CD14-positive monocyte (primary cell): ENCODE measurements around the gene TSPAN7. TPM values are rescaled to one million over a fixed set of nuclear protein-coding genes. Genes with fewer than 3 reads are reported as not detected.

Source experiments
- DNase-seq, 3 donors: peaks; one replicate each; pipeline ENCODE4 v3.0.0-alpha.2; 2011 to 2022
- H2AFZ ChIP-seq: 2 replicates; pipeline ENCODE4 v1.6.0; 2012; ENCODE audit warnings: mild to moderate bottlenecking, low read depth, low read length, inconsistent platforms; ENCODE audit not compliant: insufficient read depth, poor library complexity, severe bottlenecking
- H3K27ac ChIP-seq, 2 donors: 1 replicate in 1 of 2; 2 replicates in 1 of 2; pipeline ENCODE4 v1.5.1; 2012 to 2013; ENCODE audit warnings: low read length in 2 of 2, control low read depth in 1 of 2, inconsistent platforms in 1 of 2, low read depth in 1 of 2, mild to moderate bottlenecking in 1 of 2
- H3K27me3 ChIP-seq, 2 donors: one replicate each; pipeline versions ENCODE4 v1.6.0 to v1.6.1; 2011 to 2013; ENCODE audit warnings: low read length in 2 of 2; ENCODE audit not compliant: control insufficient read depth in 2 of 2, insufficient read depth in 2 of 2
- H3K36me3 ChIP-seq, 2 donors: replicated peaks in 1 of 2; 1 replicate in 1 of 2; 2 replicates in 1 of 2; pipeline versions ENCODE4 v1.5.1 to v1.6.1; 2012 to 2013; ENCODE audit warnings: low read length in 2 of 2, control low read depth in 1 of 2, inconsistent platforms in 1 of 2, mild to moderate bottlenecking in 1 of 2; ENCODE audit not compliant: insufficient read depth in 2 of 2, control insufficient read depth in 1 of 2
- H3K4me1 ChIP-seq, 2 donors: 1 replicate in 1 of 2; 2 replicates in 1 of 2; pipeline versions ENCODE4 v1.5.1 to v1.6.1; 2012 to 2013; ENCODE audit warnings: low read length in 2 of 2, control low read depth in 1 of 2, inconsistent platforms in 1 of 2, mild to moderate bottlenecking in 1 of 2, moderate library complexity in 1 of 2; ENCODE audit not compliant: insufficient read depth in 2 of 2, control insufficient read depth in 1 of 2
- H3K4me2 ChIP-seq: replicated peaks from 2 replicates; pipeline ENCODE3; 2012; ENCODE audit warnings: low read length, moderate library complexity, mild to moderate bottlenecking; ENCODE audit not compliant: poor library complexity, severe bottlenecking; ENCODE audit errors: extremely low read depth
- H3K4me3 ChIP-seq, 3 experiments: fragments of 200-600 bp in 1 of 3; sonication (generic) in 1 of 3; replicated peaks in 1 of 3; 1 replicate in 2 of 3; 2 replicates in 1 of 3; pipeline ENCODE4 v1.5.1; 2011 to 2013; ENCODE audit warnings: low read length in 3 of 3, mild to moderate bottlenecking in 3 of 3, control low read depth in 2 of 3, low read depth in 2 of 3, inconsistent platforms in 1 of 3, moderate library complexity in 1 of 3
- H3K79me2 ChIP-seq: 2 replicates; pipeline ENCODE4 v1.6.0; 2012; ENCODE audit warnings: mild to moderate bottlenecking, control low read depth, inconsistent platforms, low read length, moderate library complexity; ENCODE audit not compliant: insufficient read depth
- H3K9ac ChIP-seq: 2 replicates; pipeline ENCODE4 v1.6.0; 2017; ENCODE audit warnings: low read length, mild to moderate bottlenecking; ENCODE audit not compliant: insufficient read depth, poor library complexity, severe bottlenecking
- H3K9me3 ChIP-seq, 2 donors: replicated peaks in 1 of 2; 1 replicate in 1 of 2; 2 replicates in 1 of 2; pipeline versions ENCODE4 v1.5.1 to v1.6.1; 2012 to 2013; ENCODE audit warnings: low read length in 2 of 2, control low read depth in 1 of 2; ENCODE audit not compliant: control insufficient read depth in 1 of 2, insufficient read depth in 1 of 2
- H4K20me1 ChIP-seq: 2 replicates; pipeline ENCODE4 v1.6.0; 2012; ENCODE audit warnings: mild to moderate bottlenecking, low read length, control low read depth, moderate library complexity; ENCODE audit not compliant: insufficient read depth
- H3K27ac Mint-ChIP-seq, 7 donors: one replicate each; pipeline ENCODE4 v1.8.0; 2020; ENCODE audit warnings: mild to moderate bottlenecking in 7 of 7, mixed read lengths in 7 of 7, moderate library complexity in 6 of 7, inconsistent platforms in 2 of 7
- H3K27me3 Mint-ChIP-seq, 3 donors: one replicate each; pipeline ENCODE4 v1.8.0; 2021 to 2022; ENCODE audit warnings: low read depth in 3 of 3, mild to moderate bottlenecking in 3 of 3, mixed read lengths in 3 of 3, moderate library complexity in 3 of 3, inconsistent platforms in 1 of 3
- H3K36me3 Mint-ChIP-seq, 2 donors: one replicate each; pipeline ENCODE4 v1.8.0; 2020; ENCODE audit warnings: mixed read lengths in 2 of 2, inconsistent platforms in 1 of 2, mild to moderate bottlenecking in 1 of 2
- H3K4me1 Mint-ChIP-seq: one replicate; pipeline ENCODE4 v1.8.0; 2020; ENCODE audit warnings: mild to moderate bottlenecking, mixed read lengths
- H3K4me3 Mint-ChIP-seq, 2 donors: one replicate each; pipeline ENCODE4 v1.8.0; 2020; ENCODE audit warnings: mild to moderate bottlenecking in 2 of 2, mixed read lengths in 2 of 2, moderate library complexity in 1 of 2
- H3K9me3 Mint-ChIP-seq, 7 donors: one replicate each; pipeline ENCODE4 v1.8.0; 2020 to 2022; ENCODE audit warnings: mixed read lengths in 7 of 7, mild to moderate bottlenecking in 6 of 7, moderate library complexity in 6 of 7, inconsistent platforms in 2 of 7
- WGBS: methylation state at CpG from one replicate; pipeline ENCODE4 v1.1.5; 2013; ENCODE audit warnings: missing lambda C conversion rate; ENCODE audit not compliant: insufficient coverage; 5-methylcytosine and 5-hydroxymethylcytosine counted together
- intact Hi-C, 2 donors: fragments of 100-400 bp; cut with micrococcal nuclease; formaldehyde crosslinking; loops; one replicate each; pipeline versions ENCODE4 v1.15.0 to v1.15.1; 2023
- polyA plus RNA-seq, 3 donors: library from polyadenylated mRNA; depleted of rRNA in 1 of 3; unstranded in 2 of 3; stranded (reverse) in 1 of 3; fragments of 300-500 nt in 2 of 3; fragments of >200 nt in 1 of 3; fragmentation: Illumina TruSeq in 2 of 3; gene quantifications; 1 replicate in 2 of 3; 2 replicates in 1 of 3; pipeline ENCODE4 v1.2.3, GENCODE V29; 2012 to 2021
- TF ChIP-seq, protein P1 (sequence below): fragments of 200-600 bp; IDR thresholded peaks from one replicate; pipeline ENCODE4 v1.8.0; 2022; ENCODE audit warnings: antibody characterized with exemption, mild to moderate bottlenecking

TSPAN7 gene
- polyA plus RNA-seq, 3 donors = not detected

- no CpG with 5 or more reads among the region's 5 CpGs for WGBS
- no peaks in the 10 kb centered on the region for H3K27me3 ChIP-seq
- H3K27ac Mint-ChIP-seq = no peak overlapping the region
- no peak for DNase-seq
- H3K4me3 ChIP-seq = no peak overlapping the region
- no peaks in the 10 kb centered on the region for H4K20me1 ChIP-seq
- no peak overlapping the region for H2AFZ ChIP-seq
- TF ChIP-seq, protein P1, sequence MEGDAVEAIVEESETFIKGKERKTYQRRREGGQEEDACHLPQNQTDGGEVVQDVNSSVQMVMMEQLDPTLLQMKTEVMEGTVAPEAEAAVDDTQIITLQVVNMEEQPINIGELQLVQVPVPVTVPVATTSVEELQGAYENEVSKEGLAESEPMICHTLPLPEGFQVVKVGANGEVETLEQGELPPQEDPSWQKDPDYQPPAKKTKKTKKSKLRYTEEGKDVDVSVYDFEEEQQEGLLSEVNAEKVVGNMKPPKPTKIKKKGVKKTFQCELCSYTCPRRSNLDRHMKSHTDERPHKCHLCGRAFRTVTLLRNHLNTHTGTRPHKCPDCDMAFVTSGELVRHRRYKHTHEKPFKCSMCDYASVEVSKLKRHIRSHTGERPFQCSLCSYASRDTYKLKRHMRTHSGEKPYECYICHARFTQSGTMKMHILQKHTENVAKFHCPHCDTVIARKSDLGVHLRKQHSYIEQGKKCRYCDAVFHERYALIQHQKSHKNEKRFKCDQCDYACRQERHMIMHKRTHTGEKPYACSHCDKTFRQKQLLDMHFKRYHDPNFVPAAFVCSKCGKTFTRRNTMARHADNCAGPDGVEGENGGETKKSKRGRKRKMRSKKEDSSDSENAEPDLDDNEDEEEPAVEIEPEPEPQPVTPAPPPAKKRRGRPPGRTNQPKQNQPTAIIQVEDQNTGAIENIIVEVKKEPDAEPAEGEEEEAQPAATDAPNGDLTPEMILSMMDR = no peak
- H3K4me1 ChIP-seq = no peaks in the 10 kb centered on the region
- no peaks in the 10 kb centered on the region for H3K36me3 ChIP-seq
- H3K4me2 ChIP-seq = no peak overlapping the region
- peaks cover 0 to 1% (median 0%) of the 10 kb centered on the region in 7 donors for H3K9me3 Mint-ChIP-seq
- intact Hi-C loops = no loop called here
- H3K79me2 ChIP-seq = no peaks in the 10 kb centered on the region
- no peak overlapping the region for H3K4me3 Mint-ChIP-seq
- H3K9me3 ChIP-seq = no peaks in the 10 kb centered on the region
- peaks cover 0 to 7% (median 0%) of the 10 kb centered on the region in 3 donors for H3K27me3 Mint-ChIP-seq
- H3K9ac ChIP-seq = no peak overlapping the region
- H3K27ac ChIP-seq = no peak overlapping the region
- H3K4me1 Mint-ChIP-seq = peaks cover 2% of the 10 kb centered on the region
- no peaks in the 10 kb centered on the region for H3K36me3 Mint-ChIP-seq
Observed at GRCh38 chrX:38638952-38639529, 77.7 kb downstream of the TSPAN7 start.

- H3K9me3 ChIP-seq = no peaks in the 10 kb centered on the region
- TF ChIP-seq, protein P1 = no peak
- H3K27ac ChIP-seq = no peak overlapping the region
- H3K27ac Mint-ChIP-seq = no peak overlapping the region
- no peaks in the 10 kb centered on the region for H3K4me1 ChIP-seq
- no peaks in the 10 kb centered on the region for H3K36me3 Mint-ChIP-seq
- no peaks in the 10 kb centered on the region for H4K20me1 ChIP-seq
- no peak overlapping the region for H3K4me3 Mint-ChIP-seq
- DNase-seq = no peak
- H3K9ac ChIP-seq = no peak overlapping the region
- H3K9me3 Mint-ChIP-seq = peaks cover 0 to 1% (median 0%) of the 10 kb centered on the region in 7 donors
- H2AFZ ChIP-seq = no peak overlapping the region
- no peaks in the 10 kb centered on the region for H3K79me2 ChIP-seq
- no peaks in the 10 kb centered on the region for H3K36me3 ChIP-seq
- intact Hi-C loops = no loop called here
- no peak overlapping the region for H3K4me2 ChIP-seq
- peaks cover under 1% of the 10 kb centered on the region for H3K4me1 Mint-ChIP-seq
- H3K27me3 ChIP-seq = no peaks in the 10 kb centered on the region
- no peak overlapping the region for H3K4me3 ChIP-seq
- peaks cover 0 to 7% (median 0%) of the 10 kb centered on the region in 3 donors for H3K27me3 Mint-ChIP-seq
Observed at GRCh38 chrX:38639730-38640129, 78.4 kb downstream of the TSPAN7 start.
